Psoas muscle (tissue), 8 donors: ENCODE data around the gene ENPP5. TPM values are rescaled to one million over a fixed set of nuclear protein-coding genes. Genes with fewer than 3 reads are reported as not detected.

Experiments used
- ATAC-seq, 4 donors: fragments of 200-7000 bp; cut with Tn5 transposase; one replicate each; pipeline ENCODE4 v1.9.1; 2020; ENCODE audit warnings: moderate library complexity in 3 of 4, mild to moderate bottlenecking in 2 of 4
- DNase-seq, 2 donors: peaks; one replicate each; pipeline ENCODE4 v3.0.0-alpha.2; 2020
- H3K27ac ChIP-seq: fragments of 200-600 bp; one replicate; pipeline ENCODE4 v1.8.0; 2022
- H3K27me3 ChIP-seq, 3 donors: fragments of 200-600 bp in 1 of 3; one replicate each; pipeline versions ENCODE4 v1.6.1 to v1.8.0; 2013 to 2022; ENCODE audit warnings: low read length in 2 of 3, mild to moderate bottlenecking in 2 of 3, moderate library complexity in 1 of 3; ENCODE audit not compliant: insufficient read depth in 3 of 3
- H3K36me3 ChIP-seq, 2 donors: fragments of 200-600 bp in 1 of 2; one replicate each; pipeline versions ENCODE4 v1.6.1 to v1.8.0; 2013 to 2022; ENCODE audit warnings: low read depth in 1 of 2, mild to moderate bottlenecking in 1 of 2, moderate library complexity in 1 of 2; ENCODE audit not compliant: insufficient read depth in 1 of 2
- H3K4me1 ChIP-seq: fragments of 200-600 bp; one replicate; pipeline ENCODE4 v1.8.0; 2022
- H3K4me3 ChIP-seq: fragments of 200-600 bp; one replicate; pipeline ENCODE4 v1.8.0; 2022; ENCODE audit warnings: mild to moderate bottlenecking
- H3K9me3 ChIP-seq: fragments of 200-600 bp; one replicate; pipeline ENCODE4 v1.8.0; 2022
- CTCF ChIP-seq: fragments of 200-600 bp; IDR thresholded peaks from one replicate; pipeline ENCODE4 v1.8.0; 2022; ENCODE audit warnings: antibody characterized with exemption
- WGBS, 3 donors: extraction: QIAGEN DNeasy Blood & Tissue Kit; methylation state at CpG; one replicate each; pipeline versions ENCODE4 v1.1.6 to v1.1.7; 2013; 5-methylcytosine and 5-hydroxymethylcytosine counted together
- intact Hi-C, 2 donors: fragments of 100-400 bp; cut with DNase I; formaldehyde crosslinking; loops; one replicate each; pipeline versions ENCODE4 v1.11.0 to v1.14.2; 2022
- polyA plus RNA-seq, 3 donors: library from polyadenylated mRNA; stranded (reverse); fragments of 200-250 nt; gene quantifications; one replicate each; pipeline ENCODE4 v1.2.3, GENCODE V29; 2013
- total RNA-seq, 4 donors: library from RNA; stranded (reverse); fragmentation: NEBNext Ultra II Directional in 2 of 4; extraction: Animal tissue kit (Norgen Biotek cat#: 25700) in 2 of 4; gene quantifications; one replicate each; pipeline versions ENCODE4 v1.2.1 to v1.2.4, GENCODE V29; 2021 to 2023
- donor health status: healthy with polysubstance abuse.
- donor health status: DM: no; HTN: no; CAD: no; lungs with moderate emphysema.
- donor health status: Bipolar disorder and iron deficiency.
- donor health status: healthy.
- donor health status: DM: yes; HTN: yes; CAD: no.
- donor health status: DM: no; HTN: no; CAD: no.
- donor health status: DM: no; HTN: no; CAD: no.
- donor health status: DM: yes; HTN: yes; CAD: no.

Gene ENPP5
- total and polyA plus RNA-seq, 7 donors: 1.8 to 26.8 (median 5.4) TPM

DNA sequence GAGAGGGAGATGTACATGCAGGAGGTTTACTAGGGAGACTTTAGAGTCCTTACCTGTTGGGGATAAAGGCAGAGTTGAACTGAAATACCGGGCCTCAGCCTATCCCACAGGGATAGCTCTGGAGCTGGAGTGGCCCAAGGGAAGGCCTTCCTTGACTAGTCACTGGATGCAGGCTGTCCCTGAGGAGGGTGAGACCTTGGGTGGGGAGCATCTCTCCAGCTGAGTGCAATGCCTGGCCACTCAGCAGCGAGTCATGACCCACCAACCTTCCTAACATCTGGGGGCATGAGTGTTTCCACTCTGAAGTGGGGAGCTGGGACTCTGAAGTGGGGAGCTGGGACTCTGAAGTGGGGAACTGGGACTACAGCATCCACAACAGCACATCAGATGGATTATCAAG lies 46.1 kb upstream of the ENPP5 start:
- ATAC-seq (no peak), DNase-seq (no peak)
- no peak overlapping the region for H3K4me3 ChIP-seq
- no peaks in the 10 kb centered on the region for H3K9me3 ChIP-seq
- H3K4me1 ChIP-seq: no peaks in the 10 kb centered on the region
- no peaks in the 10 kb centered on the region for H3K27me3 ChIP-seq
- no peak overlapping the region for H3K27ac ChIP-seq
- intact Hi-C loops: loop anchor here in 1 of 2 donors (10.0 kb wide), 1 partner anchor 408 kb away; no protein-coding TSS in a partner anchor
- no peaks in the 10 kb centered on the region for H3K36me3 ChIP-seq
- 85 to 98% (median 90%) methylated on average over 2 of the region's 2 CpGs for WGBS, 3 donors
- TF ChIP-seq CTCF: no peak

DNA sequence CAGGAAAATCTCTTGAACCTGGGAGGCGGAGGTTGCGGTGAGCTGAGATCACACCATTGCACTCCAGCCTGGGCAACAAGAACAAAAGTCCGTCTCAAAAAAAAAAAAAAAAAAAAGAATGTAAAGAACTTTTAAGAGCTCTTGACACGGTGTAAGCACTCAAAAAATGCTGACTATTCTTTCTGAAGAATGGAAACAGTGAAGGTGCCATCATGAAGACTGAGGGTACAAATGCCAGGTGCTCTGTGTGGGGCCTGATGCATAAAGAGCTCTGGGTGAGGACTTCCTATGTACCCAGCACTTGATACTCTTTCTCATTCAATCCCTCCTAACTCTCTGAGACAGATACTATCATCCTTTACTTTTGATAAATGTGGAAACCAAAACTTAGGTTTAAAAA lies 45.0 kb upstream of the ENPP5 start:
- ATAC-seq: no peak
- no peak overlapping the region for H3K27ac ChIP-seq
- H3K9me3 ChIP-seq: no peaks in the 10 kb centered on the region
- 84 to 92% (median 92%) methylated on average over 4 of the region's 4 CpGs for WGBS, 3 donors
- no peaks in the 10 kb centered on the region for H3K27me3 ChIP-seq
- DNase-seq: no peak
- intact Hi-C loops: loop anchor here in 1 of 2 donors (10.0 kb wide), 1 partner anchor 409 kb away; no protein-coding TSS in a partner anchor
- TF ChIP-seq CTCF: no peak
- H3K36me3 ChIP-seq: no peaks in the 10 kb centered on the region
- no peak overlapping the region for H3K4me3 ChIP-seq
- no peaks in the 10 kb centered on the region for H3K4me1 ChIP-seq

- Histone ChIP-seq H3K4me1 (no peaks in the 10 kb centered on the region), H3K9me3 (no peaks in the 10 kb centered on the region), H3K36me3 (no peaks in the 10 kb centered on the region), H3K27me3 (no peaks in the 10 kb centered on the region), H3K4me3 (no peak overlapping the region), H3K27ac (no peak overlapping the region)
- 75 to 77% (median 76%) methylated on average over 6 of the region's 6 CpGs for WGBS, 3 donors
- TF ChIP-seq CTCF: no peak
- ATAC-seq (no peak), DNase-seq (no peak)
- intact Hi-C loops: loop anchor here in 1 of 2 donors (10.0 kb wide), 1 partner anchor 410 kb away; no protein-coding TSS in a partner anchor
These were observed 44.4 kb upstream of the ENPP5 start for GRCh38 chr6:46215213-46215612.

GRCh38 chr6:46211917-46212316 lies 41.1 kb upstream of the ENPP5 start:
- no peak overlapping the region for H3K27ac ChIP-seq
- no peaks in the 10 kb centered on the region for H3K4me1 ChIP-seq
- H3K27me3 ChIP-seq: no peaks in the 10 kb centered on the region
- H3K36me3 ChIP-seq: no peaks in the 10 kb centered on the region
- no peak overlapping the region for H3K4me3 ChIP-seq
- DNase-seq (no peak), ATAC-seq (no peak)
- 95 to 98% (median 96%) methylated on average over 1 of the region's 1 CpG for WGBS, 3 donors
- H3K9me3 ChIP-seq: no peaks in the 10 kb centered on the region
- no peak for TF ChIP-seq CTCF
- intact Hi-C loops: loop anchor here in 1 of 2 donors (10.0 kb wide), 1 partner anchor 413 kb away; no protein-coding TSS in a partner anchor

DNA sequence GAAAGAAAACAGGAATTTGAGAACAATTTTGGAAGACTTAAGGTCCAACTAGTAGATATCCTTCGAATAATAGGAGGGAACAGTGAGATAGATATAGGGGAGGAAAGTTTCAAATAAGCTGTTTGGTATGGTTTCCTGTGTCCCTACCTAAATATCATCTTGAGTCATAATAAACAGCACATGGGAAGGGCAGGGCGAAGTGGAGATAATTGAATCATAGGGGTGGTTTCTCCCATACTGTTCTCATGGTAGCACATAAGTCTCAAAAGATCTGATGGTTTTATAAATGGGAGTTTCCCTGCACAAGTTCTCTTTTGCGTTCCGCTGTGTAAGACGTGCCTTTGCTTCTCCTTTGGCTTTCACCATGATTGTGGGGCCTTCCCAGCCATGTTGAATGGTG lies 39.5 kb upstream of the ENPP5 start:
- ATAC-seq: no peak
- no peak for TF ChIP-seq CTCF
- WGBS, 3 donors: 94 to 97% (median 96%) methylated on average over 5 of the region's 5 CpGs
- H3K9me3 ChIP-seq: no peaks in the 10 kb centered on the region
- intact Hi-C loops: loop anchor here in 1 of 2 donors (10.0 kb wide), 1 partner anchor 415 kb away; no protein-coding TSS in a partner anchor
- H3K4me3 ChIP-seq: no peak overlapping the region
- H3K27ac ChIP-seq: no peak overlapping the region
- no peak for DNase-seq
- H3K4me1 ChIP-seq: no peaks in the 10 kb centered on the region
- H3K36me3 ChIP-seq: no peaks in the 10 kb centered on the region
- no peaks in the 10 kb centered on the region for H3K27me3 ChIP-seq
